ENCODE measurements around the gene ADAMTS18.

GRCh38 chr16:77299395-77299794 is 135.4 kb downstream of the ADAMTS18 start:
- TF ChIP-seq CTCF (conservative IDR thresholded peaks at IDR 0.05; ENCODE audit: low read length) (no peak), EZH2phosphoT487 (IDR thresholded peaks at IDR 0.05; ENCODE audit: borderline replicate concordance, low read depth, low read length) (no peak)

Data from OCI-LY7 (cell line).